ENCODE measurements around the gene HOXC11. TPM values are rescaled to one million over a fixed set of nuclear protein-coding genes. Genes with fewer than 3 reads are reported as not detected.

HOXC11 gene
- total RNA-seq, 2 experiments from 2014 or later, result not detected

DNA sequence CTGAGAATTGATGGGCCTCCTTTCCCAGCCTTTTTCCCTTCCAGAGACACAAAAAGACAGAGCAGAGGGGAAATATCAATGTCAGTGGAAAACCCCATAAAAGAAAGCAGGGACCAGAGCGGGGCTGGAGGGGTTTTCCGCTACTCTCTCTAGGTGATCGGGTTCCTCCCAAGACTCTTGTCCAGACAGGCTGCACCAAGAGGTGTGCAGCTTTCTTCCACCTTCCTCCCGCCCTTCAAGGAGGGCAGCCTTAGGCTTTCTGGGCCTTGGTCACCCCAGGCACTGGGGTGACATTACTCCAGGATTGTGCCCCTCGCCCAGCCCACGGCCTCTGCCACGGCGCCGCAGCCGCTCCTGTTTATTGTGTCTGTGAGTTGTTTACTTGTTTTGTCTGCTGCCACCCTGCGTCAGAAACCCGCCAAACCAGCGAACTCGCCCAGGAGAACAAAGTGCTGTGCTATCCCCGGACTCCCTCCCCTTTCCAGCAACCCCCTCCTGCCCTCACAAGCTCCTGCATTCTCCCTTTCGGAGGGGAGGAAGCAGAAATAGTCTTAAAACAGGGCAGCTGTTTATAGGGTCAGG, 48.6 kb downstream of the HOXC11 start:
- Mint-ChIP-seq H3K9me3 (ENCODE audit: low read depth) (no peaks in the 10 kb centered on the region), H3K4me3 (no peak overlapping the region), H3K27ac (no peak overlapping the region), H3K36me3 (no peaks in the 10 kb centered on the region), H3K4me1 (peaks cover 12% of the 10 kb centered on the region), H3K27me3 (peaks cover 79% of the 10 kb centered on the region)
- DNase-seq (peak; percentile 50), ATAC-seq (no peak)
- CTCF ChIA-PET, result interaction anchor here (0.8 to 7.0 kb wide), 7 partner anchors 8 to 194 kb away, joined by 3 to 39 read pairs (median 3); partner anchors contain the start of genes HOXC5 and HOXC8

DNA sequence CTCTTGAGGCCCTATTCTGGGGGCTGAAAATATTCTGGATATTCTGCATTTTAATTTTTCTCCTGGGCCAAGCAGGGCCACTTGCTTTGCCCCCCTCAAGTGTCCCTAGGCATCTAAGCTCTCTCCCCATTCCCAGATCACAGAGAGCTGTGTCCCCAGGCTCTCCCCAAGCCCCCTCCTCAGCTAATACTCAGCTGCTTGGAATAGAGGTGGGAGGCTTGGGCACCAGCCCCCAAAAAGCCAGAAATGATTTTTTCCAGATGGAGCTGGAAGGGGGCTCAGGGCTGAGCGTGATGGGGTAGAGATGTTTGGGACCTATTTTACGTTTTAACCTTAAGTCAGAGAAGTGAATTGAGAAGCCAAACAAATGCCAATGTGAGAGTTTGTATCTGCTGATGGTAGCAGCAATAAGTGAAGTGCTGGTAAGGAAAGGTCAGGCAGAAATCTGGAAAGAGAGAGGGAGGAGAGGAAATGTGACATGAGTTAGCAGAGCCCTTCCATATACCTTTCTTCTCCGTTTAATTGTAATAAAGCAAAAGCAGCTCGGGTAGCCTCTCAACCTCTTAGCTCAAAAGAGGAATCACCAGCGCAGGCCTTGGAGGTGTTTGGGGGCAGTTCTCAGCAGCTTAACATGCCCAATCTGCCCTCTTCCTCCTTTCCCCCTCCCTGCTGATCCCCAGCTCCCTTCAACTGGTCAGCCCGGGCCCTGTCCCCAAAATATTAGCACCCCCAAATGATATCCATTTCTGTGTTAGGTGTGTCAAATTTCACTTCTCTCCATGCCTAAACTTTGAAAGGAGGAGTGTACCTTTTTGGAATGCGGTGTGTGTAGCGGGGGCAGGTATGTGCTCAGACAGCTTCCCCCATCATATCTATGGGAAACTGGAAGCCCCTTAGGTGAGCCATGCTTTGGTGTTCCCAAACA, 50.3 kb downstream of the HOXC11 start:
- peaks cover 5% of the 10 kb centered on the region for H3K4me1 Mint-ChIP-seq
- no peak for DNase-seq
- no peaks in the 10 kb centered on the region for H3K36me3 Mint-ChIP-seq
- peaks cover 84% of the 10 kb centered on the region for H3K27me3 Mint-ChIP-seq
- CTCF ChIA-PET, result interaction anchor here (0.8 to 15.1 kb wide), 11 partner anchors 10 to 193 kb away, joined by 3 to 158 read pairs (median 3); partner anchors contain the start of genes HOXC10, HOXC5 and HOXC8
- no peak overlapping the region for H3K27ac Mint-ChIP-seq
- no peaks in the 10 kb centered on the region for H3K9me3 Mint-ChIP-seq (ENCODE audit: low read depth)
- no peak overlapping the region for H3K4me3 Mint-ChIP-seq
- ATAC-seq, result no peak

DNA sequence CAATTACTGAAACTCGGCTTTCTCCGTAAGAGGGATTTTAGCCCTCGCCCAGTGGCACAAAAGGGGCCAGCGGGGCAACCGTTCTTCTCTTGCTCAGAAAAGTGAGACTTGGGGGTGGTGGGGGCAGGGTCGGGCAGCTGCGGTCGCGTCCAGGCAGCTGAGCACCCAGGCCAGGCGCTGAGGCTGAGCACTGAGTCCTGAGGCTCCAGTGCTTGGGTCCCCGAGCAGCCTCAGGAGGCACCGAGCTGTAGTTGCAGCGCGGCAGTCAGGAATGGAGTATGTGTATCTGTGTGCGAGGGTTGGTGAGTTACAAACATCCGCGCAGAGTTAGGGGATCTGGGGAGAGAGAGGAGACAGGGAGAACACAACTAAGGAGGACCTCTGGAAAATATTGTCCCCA, 51.2 kb downstream of the HOXC11 start:
- DNase-seq, result no peak
- Mint-ChIP-seq H3K36me3 (no peaks in the 10 kb centered on the region), H3K4me3 (no peak overlapping the region), H3K27me3 (peaks cover 93% of the 10 kb centered on the region), H3K4me1 (peaks cover 5% of the 10 kb centered on the region), H3K9me3 (ENCODE audit: low read depth) (no peaks in the 10 kb centered on the region), H3K27ac (no peak overlapping the region)
- ATAC-seq, result no peak
- CTCF ChIA-PET, result interaction anchor here (1.6 to 15.1 kb wide), 6 partner anchors 9 to 184 kb away, joined by 3 to 158 read pairs (median 8); partner anchors contain the start of genes HOXC5 and HOXC8

DNA sequence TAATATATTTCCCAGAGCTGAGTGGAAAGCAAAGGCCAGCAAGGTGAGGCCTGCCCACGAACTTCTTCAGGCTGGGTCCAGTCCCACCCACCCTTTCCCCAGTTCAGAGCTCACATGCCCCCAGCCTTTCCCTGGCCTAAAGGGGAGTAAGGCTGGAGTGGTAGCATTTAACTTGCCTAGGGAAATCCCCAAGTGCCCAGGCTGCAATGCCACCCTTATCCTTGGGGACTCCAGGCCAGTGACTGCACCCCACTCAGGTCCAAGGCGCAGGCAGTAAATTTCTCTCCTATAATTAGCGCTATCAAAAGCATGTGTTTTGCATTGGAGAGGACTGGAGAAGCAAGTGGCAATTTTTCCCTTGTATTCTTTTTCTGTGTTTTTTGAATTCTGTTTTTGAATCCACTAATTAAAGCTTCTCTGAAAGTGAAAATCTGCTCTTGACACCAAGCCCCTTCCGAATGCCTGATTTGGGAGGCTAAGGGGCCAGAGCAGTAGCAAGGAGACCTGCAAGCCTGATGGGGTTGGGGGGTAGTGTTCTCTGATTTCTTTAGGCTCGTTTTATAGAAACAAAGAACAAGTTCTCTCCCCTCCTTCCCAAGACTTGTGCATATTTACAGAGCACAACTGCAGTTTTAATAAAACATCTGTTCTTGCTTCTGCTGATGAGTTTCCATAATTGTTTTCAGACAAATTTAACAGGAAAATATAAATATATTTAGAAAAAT, 51.8 kb downstream of the HOXC11 start:
- Mint-ChIP-seq H3K4me1 (peaks cover 7% of the 10 kb centered on the region), H3K9me3 (ENCODE audit: low read depth) (no peaks in the 10 kb centered on the region), H3K27me3 (peaks cover 93% of the 10 kb centered on the region), H3K36me3 (no peaks in the 10 kb centered on the region), H3K4me3 (no peak overlapping the region), H3K27ac (no peak overlapping the region)
- CTCF ChIA-PET, result interaction anchor here (1.2 to 15.1 kb wide), 6 partner anchors 8 to 183 kb away, joined by 4 to 158 read pairs (median 8); partner anchors contain the start of genes HOXC5 and HOXC8
- no peak for ATAC-seq
- no peak for DNase-seq

DNA sequence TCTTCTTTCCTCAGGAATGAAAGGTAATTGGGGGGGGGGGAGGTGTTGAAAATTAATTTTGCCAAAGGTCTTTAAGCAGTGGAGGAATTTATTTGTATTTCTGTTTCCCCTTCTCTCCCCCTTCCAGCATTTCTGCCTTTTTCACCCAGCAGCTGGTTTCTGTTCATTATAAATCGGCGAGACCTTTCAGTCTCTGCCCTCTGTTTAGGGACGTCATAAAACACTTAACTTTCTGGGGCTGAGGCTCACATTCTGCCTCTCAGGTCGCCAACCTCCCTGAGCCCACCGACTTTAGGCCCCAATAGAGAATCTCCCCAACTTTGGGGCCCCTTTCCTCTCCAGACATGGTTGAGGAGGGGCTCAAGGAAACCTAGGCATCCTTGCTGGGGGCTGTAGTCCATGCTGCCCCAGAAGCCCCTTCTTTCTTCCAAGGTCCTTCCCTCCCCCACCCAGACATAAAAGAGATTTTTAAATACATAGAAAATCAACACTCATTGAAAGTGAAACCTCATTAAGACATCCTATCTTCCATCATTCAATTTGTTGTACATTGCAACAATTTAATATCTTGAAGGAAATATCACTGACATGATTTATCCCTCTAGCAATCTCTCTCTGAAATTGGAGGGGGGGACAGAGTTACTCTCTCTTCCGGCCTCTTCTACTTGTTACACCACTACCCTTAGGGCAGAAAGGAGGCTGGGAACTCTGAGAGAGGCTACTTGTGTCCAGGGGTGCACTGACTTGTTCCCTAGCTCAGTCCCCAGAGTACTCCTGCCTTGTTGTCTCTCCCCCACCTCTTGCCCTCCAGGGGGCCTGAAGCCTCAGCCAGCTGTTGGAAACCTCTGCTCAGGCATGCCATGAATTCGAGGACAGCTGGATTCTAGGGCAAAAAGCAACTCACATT, 52.8 kb downstream of the HOXC11 start:
- H3K27me3 Mint-ChIP-seq, result peaks cover 92% of the 10 kb centered on the region
- ATAC-seq (no peak), DNase-seq (no peak)
- H3K9me3 Mint-ChIP-seq (ENCODE audit: low read depth), result no peaks in the 10 kb centered on the region
- no peak overlapping the region for H3K27ac Mint-ChIP-seq
- H3K4me1 Mint-ChIP-seq, result peaks cover 7% of the 10 kb centered on the region
- H3K4me3 Mint-ChIP-seq, result no peak overlapping the region
- CTCF ChIA-PET, result interaction anchor here (1.2 to 15.1 kb wide), 6 partner anchors 9 to 189 kb away, joined by 4 to 158 read pairs (median 16); no protein-coding TSS in a partner anchor
- H3K36me3 Mint-ChIP-seq, result no peaks in the 10 kb centered on the region

DNA sequence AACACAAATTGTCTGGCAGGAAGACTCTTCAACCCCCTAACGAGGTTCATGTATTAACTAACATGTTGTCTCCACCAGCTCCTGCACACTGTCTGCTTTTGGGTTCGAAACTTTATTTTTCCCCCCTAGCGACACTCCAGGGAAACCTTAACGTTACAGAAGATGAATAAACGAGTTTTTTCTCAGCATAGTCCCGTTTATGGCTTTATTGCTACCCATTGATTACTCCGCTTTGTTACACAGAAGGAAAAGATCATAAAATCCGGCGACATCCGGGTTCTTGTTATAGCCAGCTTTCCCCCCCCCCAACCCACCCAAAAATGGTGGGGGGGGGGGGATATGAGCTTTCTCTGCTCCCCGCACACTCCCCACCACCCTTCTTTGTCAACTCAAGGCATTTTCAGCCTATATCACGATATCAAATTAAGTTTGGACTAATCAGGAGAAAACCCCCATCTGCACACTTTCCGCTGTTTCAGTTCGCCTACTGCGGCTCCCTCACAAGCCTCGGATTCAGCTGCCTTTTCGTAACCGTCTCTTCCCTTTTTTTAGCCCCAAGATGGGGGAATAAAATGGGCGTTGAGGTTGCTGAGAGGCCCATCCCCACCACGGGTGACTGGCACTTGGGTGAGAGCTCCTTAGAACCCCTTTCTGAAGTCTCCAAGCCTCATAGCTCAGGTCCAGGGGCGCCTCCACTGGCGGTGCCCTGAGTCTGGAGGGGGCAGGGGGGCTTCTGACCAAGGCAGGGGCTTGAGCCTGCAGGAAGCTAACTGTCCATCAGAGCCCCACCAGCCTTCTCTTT, 53.9 kb downstream of the HOXC11 start:
- CTCF ChIA-PET, result interaction anchor here (1.1 to 15.1 kb wide), 8 partner anchors 10 to 188 kb away, joined by 3 to 158 read pairs (median 12); partner anchors contain the start of genes HOXC10 and HOXC4
- H3K4me1 Mint-ChIP-seq, result peaks cover 7% of the 10 kb centered on the region
- no peaks in the 10 kb centered on the region for H3K36me3 Mint-ChIP-seq
- no peak overlapping the region for H3K4me3 Mint-ChIP-seq
- no peak for ATAC-seq
- H3K9me3 Mint-ChIP-seq (ENCODE audit: low read depth), result no peaks in the 10 kb centered on the region
- DNase-seq, result no peak
- H3K27me3 Mint-ChIP-seq, result peaks cover 92% of the 10 kb centered on the region
- H3K27ac Mint-ChIP-seq, result no peak overlapping the region

Small RNAs within 50 kb of the gene (microRNA-seq; reads per million reads assigned to microRNA genes)
- gene MIR196A2, result 193 reads per million, percentile 73 among the genes with 10 or more reads in this experiment

Other genes starting within 250 kb of the HOXC11 start
- gene CALCOCO1, start 245.7 kb upstream of the HOXC11 start, total RNA-seq, result 10 to 100 TPM; 39.0 to 40.0 TPM
- not detected for gene CISTR, start 221.1 kb upstream of the HOXC11 start, total RNA-seq
- not detected for gene HOXC13, start 34.3 kb upstream of the HOXC11 start, total RNA-seq
- gene HOXC12, start 18.2 kb upstream of the HOXC11 start, total RNA-seq, result not detected
- not detected for gene HOTAIR, start 1.8 kb downstream of the HOXC11 start, total RNA-seq
- not detected for gene HOXC10, start 12.0 kb downstream of the HOXC11 start, total RNA-seq
- not detected for gene HOXC9, start 27.0 kb downstream of the HOXC11 start, total RNA-seq
- not detected for gene HOXC8, start 35.9 kb downstream of the HOXC11 start, total RNA-seq
- not detected for gene HOXC6, start 55.3 kb downstream of the HOXC11 start, total RNA-seq
- gene HOXC5, start 59.9 kb downstream of the HOXC11 start, total RNA-seq, result not detected
- gene HOXC4, start 80.7 kb downstream of the HOXC11 start, total RNA-seq, result 1 to 10 TPM; 1.5 to 1.9 TPM
- 10 to 100 TPM; 24.1 to 27.1 TPM for gene SMUG1, start 215.9 kb downstream of the HOXC11 start, total RNA-seq

Data from activated CD8-positive, alpha-beta memory T cell treated with anti-CD3 and anti-CD28 coated beads, Interleukin-2, amount 10 ng/mL, durations not matched to agents 7 days and 5 days (primary cell).